GM12801 (cell line): ENCODE data around the gene ZNF608.

Source experiments
- TF ChIP-seq, protein P1 (sequence below): IDR thresholded peaks from one replicate; pipeline ENCODE4 v1.5.1; 2011; ENCODE audit warnings: control low read depth; ENCODE audit not compliant: insufficient read length; ENCODE audit errors: extremely low read depth

ZNF608 gene

GRCh38 chr5:124724357-124725039 is 21.9 kb downstream of the ZNF608 start:
- TF ChIP-seq, protein P1, sequence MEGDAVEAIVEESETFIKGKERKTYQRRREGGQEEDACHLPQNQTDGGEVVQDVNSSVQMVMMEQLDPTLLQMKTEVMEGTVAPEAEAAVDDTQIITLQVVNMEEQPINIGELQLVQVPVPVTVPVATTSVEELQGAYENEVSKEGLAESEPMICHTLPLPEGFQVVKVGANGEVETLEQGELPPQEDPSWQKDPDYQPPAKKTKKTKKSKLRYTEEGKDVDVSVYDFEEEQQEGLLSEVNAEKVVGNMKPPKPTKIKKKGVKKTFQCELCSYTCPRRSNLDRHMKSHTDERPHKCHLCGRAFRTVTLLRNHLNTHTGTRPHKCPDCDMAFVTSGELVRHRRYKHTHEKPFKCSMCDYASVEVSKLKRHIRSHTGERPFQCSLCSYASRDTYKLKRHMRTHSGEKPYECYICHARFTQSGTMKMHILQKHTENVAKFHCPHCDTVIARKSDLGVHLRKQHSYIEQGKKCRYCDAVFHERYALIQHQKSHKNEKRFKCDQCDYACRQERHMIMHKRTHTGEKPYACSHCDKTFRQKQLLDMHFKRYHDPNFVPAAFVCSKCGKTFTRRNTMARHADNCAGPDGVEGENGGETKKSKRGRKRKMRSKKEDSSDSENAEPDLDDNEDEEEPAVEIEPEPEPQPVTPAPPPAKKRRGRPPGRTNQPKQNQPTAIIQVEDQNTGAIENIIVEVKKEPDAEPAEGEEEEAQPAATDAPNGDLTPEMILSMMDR, result no peak

DNA sequence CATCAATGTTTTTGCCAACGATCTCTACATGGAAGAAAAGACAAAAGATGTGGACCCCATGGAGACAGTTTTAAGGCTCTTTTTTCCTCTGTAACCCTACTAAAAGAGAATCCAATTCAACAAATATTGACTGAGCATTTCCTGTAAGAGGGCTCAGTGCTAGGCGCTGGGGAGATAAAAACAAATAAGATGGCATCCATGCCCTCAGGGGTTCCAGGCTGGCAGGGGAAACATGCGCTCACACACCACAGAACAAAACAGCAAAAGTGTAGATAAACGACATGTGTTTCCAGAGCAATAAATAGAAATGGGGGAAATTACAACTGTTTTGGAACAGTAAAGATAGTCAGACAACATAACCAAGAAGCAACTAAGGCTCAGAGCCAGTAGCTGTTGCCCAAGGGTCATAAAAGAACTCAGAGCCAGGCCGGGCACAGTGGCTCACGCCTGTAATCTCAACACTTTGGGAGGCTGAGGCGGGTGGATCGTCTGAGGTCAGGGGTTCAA is 25.2 kb downstream of the ZNF608 start:
- TF ChIP-seq, protein P1, result no peak

GRCh38 chr5:124720593-124720992 is 25.8 kb downstream of the ZNF608 start:
- TF ChIP-seq, protein P1, result no peak

- TF ChIP-seq, protein P1, result no peak
These were observed 27.1 kb downstream of the ZNF608 start for GRCh38 chr5:124719113-124719967.

DNA sequence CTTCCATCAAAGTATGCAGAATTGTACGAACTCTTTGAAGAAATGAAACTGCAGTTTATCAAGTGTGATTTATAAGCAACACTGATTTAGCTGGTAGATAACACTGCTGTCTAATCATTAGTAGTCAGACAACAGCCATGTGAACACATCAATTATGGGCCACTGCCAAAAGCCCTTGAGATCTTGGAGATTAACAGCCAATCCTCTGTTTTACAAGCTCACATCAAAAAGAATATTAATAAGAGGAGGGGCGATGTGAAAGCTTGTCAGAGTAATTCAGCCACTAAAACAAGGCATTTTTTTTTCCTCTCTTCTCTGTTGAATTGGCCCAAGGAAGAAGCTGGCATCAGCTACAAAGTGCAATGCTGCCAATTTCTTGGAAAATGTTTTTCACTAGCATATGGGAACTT is 28.1 kb downstream of the ZNF608 start:
- TF ChIP-seq, protein P1, result no peak

DNA sequence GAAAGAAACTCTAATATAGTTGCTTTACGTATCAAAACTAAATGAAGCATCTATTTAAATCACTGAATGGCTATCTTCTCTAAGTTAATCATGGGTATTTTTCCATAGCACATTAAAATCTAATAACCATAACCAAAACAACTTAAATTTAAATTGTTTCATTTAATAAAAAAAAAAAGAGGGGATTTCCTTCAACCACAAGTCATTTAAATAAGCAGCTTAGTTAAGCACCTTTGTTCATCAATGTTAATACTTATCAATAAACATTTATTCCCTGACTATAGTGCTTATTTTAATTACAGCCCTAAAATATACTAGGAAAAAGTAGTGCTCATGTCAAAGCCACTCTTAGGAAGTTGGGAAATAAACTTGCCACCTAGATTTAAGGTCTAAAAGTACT is 30.3 kb downstream of the ZNF608 start:
- TF ChIP-seq, protein P1, result no peak

DNA sequence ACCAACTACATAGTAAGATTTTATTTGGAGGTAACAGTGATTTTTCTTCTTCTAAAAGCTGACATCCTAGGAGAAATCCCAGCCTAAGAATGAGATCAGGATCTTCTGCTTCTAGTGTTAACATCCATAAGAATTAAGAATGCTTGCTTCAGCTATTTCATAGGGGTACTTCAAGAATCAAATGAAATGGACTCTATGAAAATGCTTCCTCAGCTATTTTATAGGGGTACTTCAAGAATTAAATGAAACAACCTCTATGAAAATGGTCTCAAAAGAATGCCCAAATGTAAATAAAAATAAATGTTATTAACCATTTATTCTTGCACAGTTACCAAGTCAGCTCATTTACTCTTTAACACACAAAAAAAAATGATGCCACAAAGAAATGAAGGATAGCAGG is 31.5 kb downstream of the ZNF608 start:
- TF ChIP-seq, protein P1, result no peak
